ENCODE measurements around the gene STUM. TPM values are rescaled to one million over a fixed set of nuclear protein-coding genes. Genes with fewer than 3 reads are reported as not detected.

Gene STUM
- total RNA-seq, 1 donor from 2014 or later, result 3.0 TPM

- H3K4me1 ChIP-seq, result peaks cover 0 to 10% of the 10 kb centered on the region in 2 donors
- H3K27me3 ChIP-seq, result no peaks in the 10 kb centered on the region
- intact Hi-C loops (cut with DNase I), result no loop called here
- H3K9me3 ChIP-seq, result no peaks in the 10 kb centered on the region
- no peak for TF ChIP-seq CTCF (IDR thresholded peaks at IDR 0.05)
- no peak for DNase-seq (ENCODE audit: low spot score in 2 of 2)
- H3K27ac ChIP-seq, result no peak overlapping the region
- no peaks in the 10 kb centered on the region for H3K36me3 ChIP-seq
- no peak overlapping the region for H3K4me3 ChIP-seq
Measured at GRCh38 chr1:226572325-226572726, 23.8 kb downstream of the STUM start.

- no peak for TF ChIP-seq CTCF (IDR thresholded peaks at IDR 0.05)
- intact Hi-C loops (cut with DNase I), result no loop called here
- DNase-seq (ENCODE audit: low spot score in 2 of 2), result no peak
- Histone ChIP-seq H3K4me3 (no peak overlapping the region), H3K36me3 (no peaks in the 10 kb centered on the region), H3K27ac (no peak overlapping the region), H3K27me3 (no peaks in the 10 kb centered on the region), H3K4me1 (no peaks in the 10 kb centered on the region), H3K9me3 (no peaks in the 10 kb centered on the region)
Measured at GRCh38 chr1:226574044-226574443, 25.5 kb downstream of the STUM start.

- no peak for DNase-seq (ENCODE audit: low spot score in 2 of 2)
- Histone ChIP-seq H3K4me3 (no peak overlapping the region), H3K27ac (no peak overlapping the region), H3K4me1 (no peaks in the 10 kb centered on the region), H3K27me3 (no peaks in the 10 kb centered on the region), H3K9me3 (no peaks in the 10 kb centered on the region), H3K36me3 (no peaks in the 10 kb centered on the region)
- no peak for TF ChIP-seq CTCF (IDR thresholded peaks at IDR 0.05)
- intact Hi-C loops (cut with DNase I), result no loop called here
Measured at GRCh38 chr1:226574591-226575435, 26.2 kb downstream of the STUM start.

GRCh38 chr1:226575436-226575720, 26.8 kb downstream of the STUM start:
- H3K4me3 ChIP-seq, result no peak overlapping the region
- no peaks in the 10 kb centered on the region for H3K27me3 ChIP-seq
- no peaks in the 10 kb centered on the region for H3K9me3 ChIP-seq
- no peaks in the 10 kb centered on the region for H3K36me3 ChIP-seq
- no peak for DNase-seq (ENCODE audit: low spot score in 2 of 2)
- no peaks in the 10 kb centered on the region for H3K4me1 ChIP-seq
- intact Hi-C loops (cut with DNase I), result no loop called here
- no peak for TF ChIP-seq CTCF (IDR thresholded peaks at IDR 0.05)
- H3K27ac ChIP-seq, result no peak overlapping the region

GRCh38 chr1:226575739-226576378, 27.3 kb downstream of the STUM start:
- Histone ChIP-seq H3K27ac (no peak overlapping the region), H3K4me1 (no peaks in the 10 kb centered on the region), H3K27me3 (no peaks in the 10 kb centered on the region), H3K9me3 (no peaks in the 10 kb centered on the region), H3K4me3 (no peak overlapping the region), H3K36me3 (no peaks in the 10 kb centered on the region)
- no peak for DNase-seq (ENCODE audit: low spot score in 2 of 2)
- TF ChIP-seq CTCF (IDR thresholded peaks at IDR 0.05), result no peak
- intact Hi-C loops (cut with DNase I), result no loop called here
